ENCODE results near the gene GSE1.
A peak's percentile ranks its signal among the peaks of the same experiment; 100 is the strongest.

GSE1 gene

DNA sequence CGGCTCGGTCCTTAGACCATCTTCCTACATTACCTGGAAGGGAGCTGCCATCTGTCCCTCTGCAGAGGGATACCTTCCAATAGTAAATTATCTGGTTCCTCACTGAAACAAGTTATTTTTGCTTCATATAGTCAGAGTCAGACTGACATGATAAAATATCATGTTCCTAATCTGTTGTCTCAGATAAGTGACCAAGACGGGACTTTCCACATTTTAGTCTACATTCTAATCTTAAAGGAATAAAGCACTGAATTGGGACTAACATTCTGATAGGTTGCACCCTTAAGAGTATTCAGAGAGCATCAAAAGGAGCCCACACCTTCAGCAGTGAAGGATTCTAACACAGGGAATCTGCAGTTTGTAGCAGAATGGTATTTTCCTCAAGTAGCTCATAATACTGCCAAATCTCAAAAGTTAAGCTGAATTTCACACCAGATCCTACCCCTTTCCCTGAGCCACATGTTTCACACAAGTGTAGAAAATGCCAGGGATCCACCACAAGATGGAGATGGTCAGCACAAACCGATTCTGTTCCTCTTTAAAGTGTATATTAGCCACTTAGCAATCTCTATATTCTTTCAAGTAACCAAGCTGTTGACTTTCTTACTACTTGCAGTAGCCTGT is 62.2 kb downstream of the GSE1 start:
- no peak for DNase-seq (ENCODE audit: low read depth in 2 of 2, low spot score in 1 of 2)

DNA sequence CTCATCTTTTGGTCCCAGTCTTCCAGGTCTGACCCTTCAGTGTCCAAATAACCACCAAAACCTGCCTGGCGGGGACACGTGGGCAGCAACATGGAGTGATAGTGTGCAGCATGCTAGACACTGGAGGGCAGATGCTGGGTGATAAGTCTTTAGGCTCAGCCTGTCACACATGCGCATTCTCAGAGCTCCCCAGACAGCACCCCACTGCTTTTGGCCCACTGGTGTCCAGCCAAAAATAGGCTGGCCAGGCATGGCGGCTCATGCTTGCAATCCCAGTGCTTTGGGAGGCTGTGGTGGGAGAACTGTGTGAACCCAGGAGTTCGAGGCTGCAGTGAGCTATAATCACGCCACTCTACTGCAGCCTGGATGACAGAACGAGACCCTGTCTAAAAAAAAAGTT is 63.3 kb downstream of the GSE1 start:
- DNase-seq (ENCODE audit: low read depth in 2 of 2, low spot score in 1 of 2) = no peak

DNA sequence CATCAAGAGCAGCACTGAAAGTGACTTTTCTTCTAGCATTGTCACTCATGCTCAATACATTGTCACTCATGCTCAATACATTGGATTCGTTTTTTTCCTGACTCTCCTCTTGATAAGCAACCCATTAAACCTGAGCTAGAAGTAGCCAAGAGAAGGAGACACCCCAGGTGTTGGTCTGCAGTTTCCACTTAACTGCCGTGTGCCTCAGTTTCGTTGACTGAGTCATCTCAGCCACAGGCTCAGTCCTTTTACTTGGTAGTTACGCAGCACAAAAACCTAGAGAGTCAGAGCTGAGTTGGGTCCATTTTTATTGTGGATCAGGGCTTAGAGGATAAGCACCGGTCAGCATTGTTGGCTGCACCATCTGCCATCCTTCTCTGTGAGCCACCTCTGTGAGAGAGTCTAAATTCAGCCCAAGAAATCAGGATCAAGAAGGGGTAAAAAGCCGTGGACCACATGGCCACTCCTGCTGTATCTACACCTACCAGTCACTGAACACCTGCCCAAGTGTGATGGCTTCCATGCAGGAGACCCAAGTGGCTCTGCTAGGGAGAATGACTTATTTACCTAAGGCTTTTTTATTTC is 64.4 kb downstream of the GSE1 start:
- DNase-seq (ENCODE audit: low read depth in 2 of 2, low spot score in 1 of 2) = no peak

DNA sequence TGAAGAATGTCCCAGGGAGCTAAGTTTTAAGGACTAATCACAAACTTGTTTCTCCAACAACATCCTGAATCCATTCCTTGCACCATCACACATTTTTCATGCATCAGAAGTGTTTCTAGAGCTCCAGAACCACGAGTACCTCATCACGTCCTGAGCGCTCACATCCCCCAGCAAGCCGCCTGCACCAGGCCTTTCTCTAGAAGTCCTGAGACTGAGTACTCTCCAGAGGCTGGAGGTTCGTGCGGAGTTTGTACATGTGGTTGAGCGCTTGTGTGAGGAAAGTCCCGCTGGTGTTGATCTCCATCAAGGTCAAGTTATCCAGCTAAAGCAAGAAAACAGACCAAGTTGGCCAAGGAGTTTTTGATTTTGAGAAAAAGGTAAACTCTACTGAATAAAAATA is 64.9 kb downstream of the GSE1 start:
- DNase-seq (ENCODE audit: low read depth in 2 of 2, low spot score in 1 of 2) = no peak

DNA sequence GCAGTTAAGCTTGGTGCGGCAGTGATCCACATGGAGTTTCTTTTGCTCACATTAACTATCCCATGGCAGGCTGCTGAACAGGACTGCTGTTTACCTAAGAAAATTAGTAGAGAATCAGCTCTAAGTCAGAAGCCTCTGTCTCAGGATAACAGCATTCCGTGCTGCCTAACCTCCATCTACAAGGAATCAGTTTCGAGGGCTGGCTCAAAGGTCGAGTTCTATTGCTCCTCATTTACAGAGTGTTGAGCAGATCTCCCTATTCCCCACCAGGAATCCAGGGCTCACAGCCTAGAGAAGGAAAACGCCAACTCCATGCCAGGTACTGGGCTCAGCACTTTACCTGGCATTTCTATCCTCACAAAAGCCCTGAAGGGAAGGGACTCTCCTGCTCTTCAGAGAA is 65.7 kb downstream of the GSE1 start:
- no peak for DNase-seq (ENCODE audit: low read depth in 2 of 2, low spot score in 1 of 2)

DNA sequence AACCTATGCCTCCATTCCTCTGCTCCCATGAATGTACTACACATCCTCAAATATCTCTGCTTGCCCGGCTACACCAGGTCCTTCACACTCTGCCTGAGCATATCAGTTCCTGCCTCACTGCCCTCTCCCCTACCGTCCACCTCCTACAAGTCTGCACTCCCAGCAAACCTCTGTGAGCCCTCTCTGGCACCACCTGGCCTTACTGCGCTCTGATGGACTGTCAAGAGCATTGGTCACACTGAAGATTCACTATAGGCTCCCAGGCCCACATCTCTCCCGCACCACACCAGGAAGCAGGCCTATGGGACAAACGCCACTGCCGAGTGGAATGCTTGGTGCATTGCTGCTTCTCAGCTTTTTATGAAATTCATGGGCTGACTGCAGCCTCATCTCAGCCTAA is 66.7 kb downstream of the GSE1 start:
- no peak for DNase-seq (ENCODE audit: low read depth in 2 of 2, low spot score in 1 of 2)

DNA sequence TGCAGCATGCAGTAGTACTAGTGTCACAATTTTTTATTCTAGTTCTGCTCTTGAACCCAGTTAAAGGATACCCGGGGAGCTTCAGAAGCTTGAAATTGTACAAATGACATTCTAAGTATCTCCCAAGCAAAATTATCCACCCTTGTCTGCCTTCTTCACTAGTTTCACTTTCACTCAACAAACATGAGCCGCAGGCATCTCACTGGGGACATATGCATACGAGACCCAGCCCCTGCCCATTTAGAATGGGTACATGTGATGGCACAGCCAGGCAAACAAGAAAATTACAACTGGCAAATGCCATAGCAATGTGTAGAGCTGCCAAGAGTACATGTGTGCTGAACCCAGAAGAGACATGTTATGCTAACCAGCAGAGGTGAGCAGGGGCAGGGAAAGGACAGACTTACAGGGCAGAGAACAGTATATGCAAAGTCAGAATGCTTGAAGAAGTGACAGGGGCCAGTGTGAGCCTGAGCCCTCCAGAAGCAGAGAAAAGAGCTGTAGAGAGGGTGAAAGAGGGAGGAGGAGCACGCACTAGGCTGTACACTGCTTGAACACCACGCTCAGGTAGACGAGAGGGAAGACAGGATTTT is 67.3 kb downstream of the GSE1 start:
- DNase-seq (ENCODE audit: low read depth in 2 of 2, low spot score in 1 of 2) = no peak

DNA sequence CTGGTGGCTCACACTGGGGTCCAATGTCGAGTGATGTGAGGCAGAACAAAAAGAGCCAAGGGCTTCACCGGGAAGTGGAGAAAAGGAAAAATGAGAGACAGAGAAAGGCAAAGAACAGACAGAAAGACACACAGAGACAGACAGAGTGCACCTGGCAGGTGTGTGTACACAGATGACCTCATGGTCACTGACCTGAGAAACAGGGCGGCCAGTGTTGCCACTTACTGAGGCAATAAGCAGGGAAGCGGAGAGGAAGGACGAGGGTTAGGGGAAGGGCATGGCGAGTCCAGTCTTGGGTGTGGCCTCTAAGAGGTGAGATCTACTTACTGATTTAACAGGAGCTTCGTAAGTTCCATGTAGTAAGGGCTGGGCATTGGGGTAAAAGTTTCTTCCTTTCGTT is 68.1 kb downstream of the GSE1 start:
- DNase-seq (ENCODE audit: low read depth in 2 of 2, low spot score in 1 of 2) = no peak

DNA sequence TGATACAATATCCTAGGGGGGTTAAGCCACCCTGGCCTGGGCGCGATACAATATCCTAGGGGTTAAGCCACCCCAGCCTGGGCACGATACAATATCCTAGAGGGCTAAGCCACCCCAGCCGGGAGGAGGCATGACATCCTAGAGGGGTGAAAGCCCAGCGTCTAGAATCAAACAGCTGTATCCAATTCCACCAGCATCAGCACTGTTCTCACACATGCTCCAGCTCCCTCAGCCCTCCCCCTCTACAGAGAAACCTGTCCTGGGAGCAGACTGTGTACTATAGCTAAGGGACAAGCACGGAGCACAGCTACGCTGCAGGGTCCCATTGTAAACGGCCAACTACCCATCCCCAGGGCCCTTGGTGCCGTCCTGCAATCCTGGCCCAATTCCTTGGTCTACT is 69.4 kb downstream of the GSE1 start:
- no peak for DNase-seq (ENCODE audit: low read depth in 2 of 2, low spot score in 1 of 2)

DNA sequence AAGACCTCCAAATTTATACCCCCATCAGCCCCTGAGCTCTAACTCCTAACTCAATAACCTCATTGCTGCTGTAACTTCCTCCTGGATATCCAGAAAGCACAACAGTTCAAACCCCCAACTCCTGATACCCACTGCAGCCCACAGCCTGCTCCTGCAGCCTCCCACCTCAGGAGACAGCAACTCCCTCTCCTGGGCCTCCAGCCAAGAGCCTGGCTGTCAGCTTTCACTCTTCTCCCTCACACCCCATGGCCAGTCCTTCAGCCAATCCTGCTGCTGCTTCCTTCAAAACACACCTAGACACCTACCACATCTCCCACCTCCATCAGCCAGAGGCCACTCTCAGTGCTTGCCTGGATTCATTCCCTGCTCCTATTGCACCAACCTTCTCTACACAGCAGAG is 70.2 kb downstream of the GSE1 start:
- no peak for DNase-seq (ENCODE audit: low read depth in 2 of 2, low spot score in 1 of 2)

DNA sequence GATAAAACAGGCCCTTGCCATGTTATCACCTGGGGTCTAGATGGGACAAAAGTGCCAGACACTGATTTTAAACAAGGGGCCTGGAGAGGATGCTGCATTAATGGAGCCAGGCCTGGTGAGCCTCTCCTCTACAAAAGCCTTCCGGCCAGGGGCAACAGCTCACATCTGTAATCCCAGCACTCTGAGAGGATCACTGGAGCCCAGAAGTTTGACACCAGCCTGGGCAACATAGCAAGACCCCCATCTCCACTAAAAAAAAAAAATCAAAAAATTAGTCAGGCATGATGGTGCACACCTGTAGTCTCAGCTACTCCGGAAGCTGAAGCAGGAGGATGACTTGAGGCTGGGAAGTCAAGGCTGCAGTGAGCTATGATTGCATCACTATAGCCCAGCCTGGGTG is 72.1 kb downstream of the GSE1 start:
- DNase-seq (ENCODE audit: low read depth in 2 of 2, low spot score in 1 of 2) = no peak

DNA sequence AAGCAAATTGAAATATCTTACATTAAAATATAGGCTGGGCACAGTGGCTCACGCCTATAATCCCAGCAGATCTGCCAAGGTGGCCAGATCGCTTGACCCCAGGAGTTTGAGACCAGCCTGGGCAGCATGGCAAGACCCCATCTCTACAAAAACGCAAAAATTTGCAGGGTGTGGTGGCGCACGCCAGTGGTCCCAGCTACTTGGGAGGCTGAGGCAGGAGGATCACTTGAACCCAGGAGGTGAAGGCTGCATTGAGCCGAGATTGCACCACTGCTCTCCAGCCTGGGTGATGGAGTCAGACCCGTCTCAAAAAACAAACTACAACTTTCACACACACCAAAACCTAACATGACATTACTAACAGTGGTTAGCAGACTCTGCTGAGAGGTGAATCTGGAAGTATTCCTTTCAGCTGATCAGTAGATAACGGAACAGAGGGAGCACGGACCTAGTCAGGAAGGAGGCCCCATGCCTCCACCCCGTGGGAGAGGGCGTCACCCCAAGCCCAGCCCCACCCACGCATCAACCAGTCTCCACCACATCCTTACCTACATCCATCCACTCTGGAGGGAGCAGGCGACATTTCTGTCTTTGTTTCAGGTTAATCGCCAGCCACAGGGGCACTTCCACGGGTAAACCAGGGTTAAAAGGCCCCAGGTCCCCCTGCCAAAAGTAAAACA is 73.9 kb downstream of the GSE1 start:
- no peak for DNase-seq (ENCODE audit: low read depth in 2 of 2, low spot score in 1 of 2)

DNA sequence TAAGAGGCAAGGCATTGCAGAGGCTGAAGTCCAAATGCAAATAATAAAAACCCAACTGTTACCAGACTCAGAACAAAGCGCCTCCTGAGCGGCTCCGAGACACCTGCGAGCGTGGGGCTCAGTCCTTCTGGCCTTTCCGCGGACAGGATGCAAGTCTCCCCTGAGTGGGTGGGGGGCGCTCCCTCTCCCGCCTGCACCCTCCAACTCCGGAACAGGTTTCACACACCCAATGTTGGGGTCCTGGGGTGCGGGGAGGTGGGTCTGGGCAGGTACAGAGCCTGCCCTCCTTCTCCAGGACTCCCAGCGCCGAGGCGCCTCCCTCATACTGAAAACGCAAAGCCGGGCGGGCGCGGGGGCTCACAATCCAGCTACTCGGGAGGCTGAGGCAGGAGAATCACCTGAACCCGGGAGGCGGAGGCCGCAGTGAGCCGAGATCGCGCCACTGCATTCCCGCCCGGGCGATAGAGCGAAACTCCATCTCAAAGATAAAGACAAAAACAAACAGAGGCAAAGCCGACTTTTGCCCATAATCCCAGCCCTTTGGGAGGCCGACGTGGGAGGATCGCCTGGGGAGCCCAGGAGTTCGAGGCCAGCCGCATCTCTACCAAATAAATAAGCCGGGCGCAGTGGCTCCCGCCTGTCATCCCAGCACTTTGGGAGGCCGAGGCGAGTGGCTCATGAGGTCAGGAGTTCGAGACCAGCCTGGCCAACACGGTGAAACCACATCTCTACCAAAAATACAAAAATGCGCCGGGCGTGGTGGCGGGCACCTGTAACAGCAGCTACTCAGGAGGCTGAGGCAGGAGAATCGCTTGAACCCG is 74.7 kb downstream of the GSE1 start:
- DNase-seq (ENCODE audit: low read depth in 2 of 2, low spot score in 1 of 2) = no peak

DNA sequence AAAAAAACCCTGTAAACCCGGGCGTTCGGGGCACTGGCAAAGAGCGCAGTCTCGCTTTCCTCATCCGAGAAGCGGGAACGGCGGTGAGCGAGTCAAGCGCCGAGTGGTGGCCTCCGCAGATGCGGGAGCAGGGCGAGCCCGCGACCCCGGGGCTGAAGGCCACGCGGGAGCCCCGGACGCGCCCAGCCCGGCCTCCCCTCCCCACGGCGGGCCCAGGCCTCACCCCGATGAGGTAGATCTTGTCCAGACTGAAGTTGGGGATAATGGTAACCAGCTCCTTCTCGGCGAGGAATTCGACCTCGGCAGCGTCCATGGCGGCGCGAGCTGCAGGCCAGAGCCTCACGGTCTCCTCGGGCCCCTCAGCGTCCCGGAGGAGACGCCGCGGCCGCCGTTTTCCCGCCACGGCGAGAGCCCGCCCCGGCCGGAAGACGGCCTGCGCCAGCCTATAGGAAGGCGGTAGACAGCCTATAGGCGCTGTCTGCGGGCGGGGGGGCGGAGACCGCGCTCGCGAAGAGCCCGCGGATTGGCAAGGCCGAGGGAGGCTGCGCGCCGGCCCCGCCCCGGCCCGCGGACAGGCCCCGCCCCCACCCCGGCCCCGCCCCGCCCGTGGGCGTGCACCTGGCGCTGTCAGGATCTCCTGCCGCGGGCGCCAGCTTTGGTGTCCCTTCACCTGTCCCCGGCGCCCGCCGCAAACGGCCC is 75.6 kb downstream of the GSE1 start, which contains the start of gene GINS2:
TSS of gene GINS2 (minus strand) at position 369 of the 699 bp plus-strand sequence. CDS start at position 313, 56 bp downstream.
- peak; percentile 67 to 81 for DNase-seq (ENCODE audit: low read depth in 2 of 2, low spot score in 1 of 2)

DNA sequence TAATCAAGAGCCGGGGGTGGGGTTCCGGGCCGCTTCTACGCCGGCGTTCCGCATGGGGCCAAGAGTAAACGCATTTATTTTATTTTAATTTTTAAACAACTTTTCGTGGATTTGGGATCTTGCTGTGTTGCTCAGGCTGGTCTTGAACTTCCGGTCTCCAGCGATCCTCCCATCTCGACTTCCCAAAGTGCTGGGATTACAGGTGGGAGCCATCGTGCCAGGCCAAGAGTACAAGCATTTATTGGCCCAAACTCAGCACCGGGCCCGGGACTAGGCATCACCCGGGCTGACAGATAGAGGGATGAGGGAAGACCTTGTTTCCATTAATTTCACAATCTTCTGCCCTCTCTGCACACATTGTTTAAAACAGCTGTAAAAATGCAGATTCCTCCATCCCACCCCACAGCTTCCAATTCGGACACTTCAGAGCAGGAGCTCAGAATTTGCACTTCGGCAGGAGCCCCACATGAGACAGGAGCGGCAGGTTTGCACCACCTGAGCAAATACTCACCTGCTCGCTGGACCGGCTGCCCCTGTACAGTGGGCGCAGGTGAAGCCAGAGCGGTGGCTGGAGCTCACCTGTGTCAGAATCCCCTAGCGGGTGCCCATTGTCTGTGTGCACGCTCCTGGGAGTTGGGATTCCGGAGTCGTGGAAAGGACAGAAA is 76.3 kb downstream of the GSE1 start:
- no peak for DNase-seq (ENCODE audit: low read depth in 2 of 2, low spot score in 1 of 2)

DNA sequence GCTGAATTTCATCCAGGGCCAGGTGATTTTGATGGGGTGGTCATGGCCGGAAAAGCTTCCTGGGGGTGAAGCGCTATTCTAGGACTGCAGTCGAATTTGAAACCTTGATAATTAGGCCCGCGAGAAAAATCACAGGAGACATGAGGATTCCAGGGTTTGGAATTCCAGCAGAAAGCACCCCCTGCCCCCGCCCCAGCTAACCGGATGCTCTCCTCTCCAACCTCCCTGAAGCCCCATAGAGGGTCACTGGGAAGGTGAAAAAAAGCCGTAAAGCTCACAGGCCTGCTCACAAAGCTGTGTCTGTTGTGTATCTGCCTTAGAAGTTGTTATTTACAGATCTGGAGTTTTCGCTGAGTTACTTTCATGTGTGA is 76.8 kb downstream of the GSE1 start:
- no peak for DNase-seq (ENCODE audit: low read depth in 2 of 2, low spot score in 1 of 2)

DNA sequence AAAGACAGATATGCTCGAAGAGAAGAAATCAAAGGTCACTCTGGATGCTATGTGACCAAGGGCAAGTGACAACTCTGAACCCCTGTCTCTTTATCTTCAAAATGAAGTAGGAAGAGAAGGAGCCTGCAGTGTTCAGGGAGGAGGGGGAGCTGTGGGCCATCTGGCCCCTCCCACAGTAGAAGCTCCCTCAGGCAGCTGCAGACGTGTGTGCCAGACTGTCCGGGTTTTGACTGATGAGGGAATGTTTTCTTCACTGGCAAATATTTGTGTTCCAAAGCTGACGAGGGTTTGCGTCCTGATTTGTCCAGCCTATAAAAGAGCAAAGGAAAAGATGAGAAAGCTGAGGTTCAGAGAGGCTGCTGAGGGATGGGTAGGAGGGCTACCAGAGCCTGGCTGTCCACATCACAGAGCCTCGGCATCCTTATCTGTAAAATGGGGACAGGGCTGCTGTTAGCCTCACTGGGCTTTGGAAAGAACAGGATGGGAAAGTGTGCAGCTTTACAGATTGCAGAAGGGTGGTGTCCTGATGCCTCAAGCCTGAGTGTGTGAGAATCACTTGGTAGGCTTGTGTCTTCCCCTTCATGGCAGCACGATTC is 77.4 kb downstream of the GSE1 start:
- no peak for DNase-seq (ENCODE audit: low read depth in 2 of 2, low spot score in 1 of 2)

DNA sequence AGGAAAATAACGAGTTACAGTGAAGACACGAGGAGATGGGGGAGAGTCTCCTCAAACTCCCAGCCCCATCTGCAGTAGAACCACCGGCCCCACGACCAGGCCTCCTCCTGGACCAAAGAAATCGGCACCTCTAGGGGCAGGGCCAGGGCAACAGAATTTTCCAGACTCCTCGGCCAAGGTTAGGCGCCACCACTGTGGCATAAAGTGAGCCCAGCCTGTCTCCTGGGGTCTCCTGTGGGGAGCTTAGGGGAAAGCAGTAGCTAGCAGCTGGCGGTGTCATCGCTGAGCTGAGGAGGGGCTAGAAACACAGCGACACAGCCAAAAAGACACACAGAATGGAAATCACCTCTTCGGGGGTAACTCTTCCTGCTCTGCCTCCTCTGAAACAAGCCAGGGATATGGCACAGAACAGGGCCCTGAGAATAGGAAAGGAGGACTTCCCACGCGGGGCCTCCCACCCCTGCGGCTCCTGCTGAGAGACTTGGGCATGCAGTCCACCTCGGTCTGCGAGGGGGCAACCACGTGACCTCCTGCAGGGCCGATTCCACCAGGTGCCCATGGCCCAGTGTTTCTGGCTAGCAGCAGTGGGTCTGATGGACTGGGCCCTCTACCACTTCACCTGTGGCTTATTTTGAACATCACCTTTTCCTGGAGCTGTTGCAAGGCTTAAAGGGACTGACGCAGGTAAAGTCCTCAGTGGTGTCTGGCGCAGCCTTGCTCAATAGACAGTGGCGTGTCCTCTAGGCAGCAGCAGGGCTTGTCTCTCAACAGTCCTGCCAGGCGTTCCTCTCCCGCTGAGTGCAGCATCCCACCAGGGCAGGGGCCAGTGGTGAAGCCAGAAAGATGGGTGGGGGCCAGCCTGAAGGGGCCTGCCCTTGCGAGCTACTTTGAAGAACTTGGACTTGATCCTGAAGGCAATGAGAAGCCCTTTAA is 82.3 kb downstream of the GSE1 start:
- DNase-seq (ENCODE audit: low read depth in 2 of 2, low spot score in 1 of 2) = no peak

DNA sequence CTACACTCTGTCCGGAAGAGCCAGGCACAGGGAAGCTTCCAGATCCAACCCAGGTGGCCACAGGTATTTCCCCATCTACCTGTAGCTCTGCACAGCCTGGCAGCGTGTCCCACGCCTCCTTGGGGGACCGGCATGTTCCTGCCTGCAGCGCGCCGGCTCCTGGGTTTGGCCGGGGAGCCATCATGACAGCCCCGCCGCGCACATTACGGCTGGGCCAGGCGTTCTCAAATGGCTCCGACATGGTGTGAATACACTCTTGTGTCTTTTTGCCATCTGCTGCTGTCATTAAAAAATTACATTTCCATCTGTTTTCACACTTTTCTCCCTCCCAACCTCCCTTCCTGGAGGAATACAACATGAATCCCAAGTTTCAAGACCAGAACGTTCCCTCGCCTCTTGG is 83.7 kb downstream of the GSE1 start:
- DNase-seq (ENCODE audit: low read depth in 2 of 2, low spot score in 1 of 2) = no peak

Data from stimulated activated CD8-positive, alpha-beta memory T cell treated with anti-CD3 and anti-CD28 coated beads, Interleukin-4, amount 100 ng/mL, for 4 hours (primary cell).